Pancreas (tissue), 10 donors: Measurements from ENCODE around the gene ARHGAP10. TPM values are rescaled to one million over a fixed set of nuclear protein-coding genes. Genes with fewer than 3 reads are reported as not detected.

ENCODE experiments used
- ATAC-seq, 4 donors: fragments of 200-7000 bp; cut with Tn5 transposase; one replicate each; pipeline versions ENCODE4 v1.8.0 to v1.9.1; 2020; ENCODE audit warnings: mild to moderate bottlenecking in 4 of 4, moderate library complexity in 4 of 4
- DNase-seq, 6 donors: peaks; one replicate each; pipeline ENCODE4 v3.0.0-alpha.2; 2020
- FAIRE-seq: peaks from 2 replicates; lab custom pipeline; 2012; peaks lifted over from hg19 to GRCh38; lab: Jason Lieb, UNC
- H3K27ac ChIP-seq, 4 donors: fragments of 200-600 bp; sonication (generic); 1 replicate in 3 of 4; 2 replicates in 1 of 4; pipeline versions ENCODE4 v1.5.0 to v1.8.0; 2020
- H3K27me3 ChIP-seq, 4 donors: fragments of 200-600 bp; one replicate each; pipeline ENCODE4 v1.8.0; 2021
- H3K36me3 ChIP-seq, 3 donors: fragments of 200-600 bp; sonication (generic) in 1 of 3; one replicate each; pipeline versions ENCODE4 v1.5.0 to v1.8.0; 2020 to 2021
- H3K4me1 ChIP-seq, 3 donors: fragments of 200-600 bp; one replicate each; pipeline ENCODE4 v1.8.0; 2021
- H3K4me3 ChIP-seq, 4 donors: fragments of 200-600 bp; sonication (generic) in 2 of 4; one replicate each; pipeline versions ENCODE4 v1.5.0 to v1.8.0; 2020 to 2021
- H3K9me3 ChIP-seq, 4 donors: fragments of 200-600 bp; one replicate each; pipeline ENCODE4 v1.8.0; 2021
- WGBS, 2 donors: extraction: QIAGEN DNeasy Blood & Tissue Kit; methylation state at CpG; one replicate each; pipeline ENCODE4 v1.1.7; 2013; 5-methylcytosine and 5-hydroxymethylcytosine counted together
- intact Hi-C, 3 donors: fragments of 100-400 bp; cut with DNase I; formaldehyde crosslinking; loops; one replicate each; pipeline versions ENCODE4 v1.11.1 to v1.14.2; 2022
- polyA plus RNA-seq, 2 donors: library from polyadenylated mRNA; stranded (reverse); fragments of 200-250 nt; gene quantifications; one replicate each; pipeline ENCODE4 v1.2.3, GENCODE V29; 2013
- total RNA-seq, 6 donors: library from RNA; stranded (reverse); fragmentation: NEBNext Ultra II Directional in 4 of 6; extraction: Animal tissue kit (Norgen Biotek cat#: 25700) in 4 of 6; gene quantifications; one replicate each; pipeline versions ENCODE4 v1.2.1 to v1.2.4, GENCODE V29; 2021 to 2023
- TF ChIP-seq, protein P1 (sequence below), 4 donors: fragments of 200-600 bp; sonication (generic) in 3 of 4; IDR thresholded peaks; one replicate each; pipeline versions ENCODE4 v1.5.0 to v1.8.0; 2021; ENCODE audit warnings: antibody characterized with exemption in 4 of 4
- donor health status: healthy with polysubstance abuse.
- donor health status: DM: no; HTN: no; CAD: no; lungs with moderate emphysema.
- donor health status: DM: no; HTN: no; CAD: no.
- donor health status: control.
- donor health status: control.
- donor health status: Bipolar disorder and iron deficiency.
- donor health status: DM: yes; HTN: yes; CAD: no.
- donor health status: DM: no; HTN: no; CAD: no.
- donor health status: DM: no; HTN: no; CAD: no.
- donor health status: DM: yes; HTN: yes; CAD: no.

Gene ARHGAP10
- total and polyA plus RNA-seq, 8 donors = 6.3 to 14.8 (median 8.7) TPM

DNA sequence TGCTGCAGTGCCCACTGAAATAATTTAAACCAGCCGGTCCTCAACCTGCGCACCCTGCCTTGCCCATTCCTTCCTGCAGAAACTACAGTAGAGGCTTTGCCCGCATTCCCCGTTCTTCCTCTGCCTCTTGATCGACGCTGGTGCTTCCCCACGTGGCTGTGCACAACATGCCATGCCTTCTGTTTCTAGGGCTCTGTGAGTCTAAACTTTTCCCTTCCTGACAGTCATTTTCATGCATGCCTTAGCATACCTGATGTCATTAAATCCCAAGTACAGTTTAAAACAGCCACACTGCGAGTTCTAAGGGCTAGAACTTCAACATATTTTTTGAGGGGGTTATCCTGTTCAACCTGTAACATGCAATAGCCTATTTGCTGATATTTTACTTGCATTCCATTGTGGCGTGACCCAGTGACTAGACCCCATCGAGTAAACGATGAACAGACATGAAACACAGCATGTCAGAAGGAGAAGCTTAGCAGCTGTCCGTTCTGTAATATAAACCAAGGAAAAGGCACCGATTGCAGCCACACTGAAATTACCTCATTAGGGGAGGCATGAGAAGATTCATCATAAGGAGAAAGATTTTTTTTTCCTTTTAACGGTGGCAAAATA lies 232.5 kb downstream of the ARHGAP10 start:
- no peaks in the 10 kb centered on the region for H3K36me3 ChIP-seq
- H3K27me3 ChIP-seq = no peaks in the 10 kb centered on the region
- DNase-seq = no peak
- TF ChIP-seq, protein P1, sequence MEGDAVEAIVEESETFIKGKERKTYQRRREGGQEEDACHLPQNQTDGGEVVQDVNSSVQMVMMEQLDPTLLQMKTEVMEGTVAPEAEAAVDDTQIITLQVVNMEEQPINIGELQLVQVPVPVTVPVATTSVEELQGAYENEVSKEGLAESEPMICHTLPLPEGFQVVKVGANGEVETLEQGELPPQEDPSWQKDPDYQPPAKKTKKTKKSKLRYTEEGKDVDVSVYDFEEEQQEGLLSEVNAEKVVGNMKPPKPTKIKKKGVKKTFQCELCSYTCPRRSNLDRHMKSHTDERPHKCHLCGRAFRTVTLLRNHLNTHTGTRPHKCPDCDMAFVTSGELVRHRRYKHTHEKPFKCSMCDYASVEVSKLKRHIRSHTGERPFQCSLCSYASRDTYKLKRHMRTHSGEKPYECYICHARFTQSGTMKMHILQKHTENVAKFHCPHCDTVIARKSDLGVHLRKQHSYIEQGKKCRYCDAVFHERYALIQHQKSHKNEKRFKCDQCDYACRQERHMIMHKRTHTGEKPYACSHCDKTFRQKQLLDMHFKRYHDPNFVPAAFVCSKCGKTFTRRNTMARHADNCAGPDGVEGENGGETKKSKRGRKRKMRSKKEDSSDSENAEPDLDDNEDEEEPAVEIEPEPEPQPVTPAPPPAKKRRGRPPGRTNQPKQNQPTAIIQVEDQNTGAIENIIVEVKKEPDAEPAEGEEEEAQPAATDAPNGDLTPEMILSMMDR (IDR thresholded peaks at IDR 0.05) = no peak
- no peaks in the 10 kb centered on the region for H3K9me3 ChIP-seq
- ATAC-seq = no peak
- WGBS, 2 donors = 85% methylated on average over 14 of the region's 14 CpGs
- no peak for FAIRE-seq
- no peak overlapping the region for H3K27ac ChIP-seq
- intact Hi-C loops = no loop called here
- H3K4me3 ChIP-seq = no peak overlapping the region
- peaks cover 0 to 4% (median 4%) of the 10 kb centered on the region in 3 donors for H3K4me1 ChIP-seq

DNA sequence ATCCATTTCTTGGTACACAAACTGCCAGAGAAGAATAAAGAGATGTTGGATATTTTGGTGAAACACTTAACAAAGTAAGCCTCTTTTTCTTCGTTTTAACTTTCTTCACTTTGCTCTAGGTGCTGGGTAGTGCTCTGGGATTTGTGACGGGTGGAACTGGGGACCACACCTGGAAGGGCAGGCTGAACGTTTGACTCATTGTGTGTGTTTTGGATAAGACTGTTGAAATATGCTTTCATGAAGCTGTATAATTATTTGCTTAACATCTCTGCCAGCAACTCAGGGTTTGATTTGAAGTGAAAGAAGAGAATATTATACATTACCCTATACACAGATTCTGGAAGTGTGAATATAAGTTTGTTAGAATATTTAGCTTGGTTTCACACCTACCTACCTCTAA lies 233.2 kb downstream of the ARHGAP10 start:
- peak; percentile 88 to 96 (median 92) for ATAC-seq

DNA sequence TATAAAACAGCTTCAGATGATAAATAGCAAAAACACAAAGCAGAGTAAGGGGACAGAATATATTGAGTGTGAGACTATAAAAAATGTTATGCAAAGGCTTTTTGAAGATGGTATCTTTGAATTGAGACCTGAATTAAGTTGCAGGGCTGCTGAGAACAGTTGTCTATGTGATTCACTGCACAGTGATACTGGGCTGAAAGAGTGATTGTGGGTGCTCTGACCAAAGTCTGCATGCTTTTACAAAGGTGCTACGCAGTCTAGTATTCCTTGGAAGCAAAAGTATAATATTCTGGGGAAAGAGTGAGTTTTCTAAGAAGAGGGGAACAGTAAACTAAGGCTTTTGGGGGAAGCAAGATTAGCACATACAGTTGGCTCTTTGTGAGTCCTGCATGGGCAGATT lies 234.0 kb downstream of the ARHGAP10 start:
- FAIRE-seq (no peak), DNase-seq (no peak), ATAC-seq (no peak)
- Histone ChIP-seq H3K27me3 (no peaks in the 10 kb centered on the region), H3K9me3 (no peaks in the 10 kb centered on the region), H3K4me1 (peaks cover 0 to 4% (median 4%) of the 10 kb centered on the region in 3 donors), H3K27ac (no peak overlapping the region), H3K4me3 (no peak overlapping the region), H3K36me3 (no peaks in the 10 kb centered on the region)
- TF ChIP-seq, protein P1 (IDR thresholded peaks at IDR 0.05) = no peak
- intact Hi-C loops = no loop called here
- WGBS, 2 donors = 93 to 98% methylated on average over 1 of the region's 1 CpG

More for the DNA sequence above, 233.2 kb downstream of the ARHGAP10 start:
- intact Hi-C loops = no loop called here
- DNase-seq (peak in 2 of 6 donors; percentile 25 to 56), FAIRE-seq (no peak)
- Histone ChIP-seq H3K36me3 (no peaks in the 10 kb centered on the region), H3K9me3 (no peaks in the 10 kb centered on the region), H3K4me3 (no peak overlapping the region), H3K27ac (no peak overlapping the region), H3K27me3 (no peaks in the 10 kb centered on the region), H3K4me1 (peaks cover 0 to 4% (median 4%) of the 10 kb centered on the region in 3 donors)
- TF ChIP-seq, protein P1 (IDR thresholded peaks at IDR 0.05) = no peak
- 33 to 37% methylated on average over 3 of the region's 3 CpGs for WGBS, 2 donors

DNA sequence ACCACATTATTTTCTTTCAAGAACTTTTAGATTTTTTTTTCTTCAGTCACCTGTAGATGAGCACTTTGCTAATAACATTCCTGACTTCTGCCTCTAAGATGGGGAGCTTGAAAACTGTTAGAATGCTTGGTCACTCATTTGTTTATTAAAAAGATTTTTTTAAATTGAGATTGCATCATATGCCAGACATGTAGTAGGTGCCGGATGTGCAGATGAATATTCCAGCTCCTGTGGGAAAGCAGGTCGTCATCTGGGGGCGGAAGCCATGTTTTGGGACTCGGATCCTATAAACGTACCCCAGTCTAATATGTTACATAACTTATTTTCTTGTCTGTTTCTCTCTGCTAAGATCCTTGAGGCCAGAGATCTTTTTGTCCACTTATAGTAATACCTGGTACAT lies 236.8 kb downstream of the ARHGAP10 start:
- TF ChIP-seq, protein P1 (IDR thresholded peaks at IDR 0.05) = no peak
- Histone ChIP-seq H3K4me1 (peaks cover 0 to 4% (median 4%) of the 10 kb centered on the region in 3 donors), H3K27me3 (no peaks in the 10 kb centered on the region), H3K27ac (no peak overlapping the region), H3K36me3 (no peaks in the 10 kb centered on the region), H3K4me3 (no peak overlapping the region), H3K9me3 (no peaks in the 10 kb centered on the region)
- FAIRE-seq (no peak), DNase-seq (no peak), ATAC-seq (no peak)
- intact Hi-C loops = no loop called here
- 88 to 94% methylated on average over 5 of the region's 5 CpGs for WGBS, 2 donors
